ENCODE data around the gene MAPK12. TPM values are rescaled to one million over a fixed set of nuclear protein-coding genes. Genes with fewer than 3 reads are reported as not detected.

Gene MAPK12
- total RNA-seq, 1 donor from 2014 or later = 19.0 TPM

GRCh38 chr22:50304528-50305392 is 43.3 kb upstream of the MAPK12 start:
- Mint-ChIP-seq H3K4me1 (ENCODE audit: low read depth) (peaks cover 6% of the 10 kb centered on the region), H3K4me3 (peak overlapping the region; percentile 66), H3K36me3 (ENCODE audit: low read depth) (no peaks in the 10 kb centered on the region), H3K9me3 (no peaks in the 10 kb centered on the region), H3K27me3 (ENCODE audit: insufficient read depth) (peaks cover 8% of the 10 kb centered on the region), H3K27ac (peak overlapping the region; percentile 40)
- DNase-seq (ENCODE audit: low spot score) = no peak
- intact Hi-C loops (cut with micrococcal nuclease) = no loop called here

GRCh38 chr22:50303848-50304527 is 42.5 kb upstream of the MAPK12 start:
- no peaks in the 10 kb centered on the region for H3K36me3 Mint-ChIP-seq (ENCODE audit: low read depth)
- no peaks in the 10 kb centered on the region for H3K9me3 Mint-ChIP-seq
- H3K27me3 Mint-ChIP-seq (ENCODE audit: insufficient read depth) = peaks cover 5% of the 10 kb centered on the region
- peak overlapping the region; percentile 40 for H3K27ac Mint-ChIP-seq
- intact Hi-C loops (cut with micrococcal nuclease) = no loop called here
- H3K4me3 Mint-ChIP-seq = peak overlapping the region; percentile 66
- DNase-seq (ENCODE audit: low spot score) = no peak
- H3K4me1 Mint-ChIP-seq (ENCODE audit: low read depth) = peaks cover 6% of the 10 kb centered on the region

GRCh38 chr22:50303515-50303847 is 42.0 kb upstream of the MAPK12 start:
- H3K27me3 Mint-ChIP-seq (ENCODE audit: insufficient read depth) = peaks cover 5% of the 10 kb centered on the region
- no peak overlapping the region for H3K4me3 Mint-ChIP-seq
- H3K36me3 Mint-ChIP-seq (ENCODE audit: low read depth) = no peaks in the 10 kb centered on the region
- peaks cover 6% of the 10 kb centered on the region for H3K4me1 Mint-ChIP-seq (ENCODE audit: low read depth)
- no peaks in the 10 kb centered on the region for H3K9me3 Mint-ChIP-seq
- DNase-seq (ENCODE audit: low spot score) = no peak
- no peak overlapping the region for H3K27ac Mint-ChIP-seq
- intact Hi-C loops (cut with micrococcal nuclease) = no loop called here

GRCh38 chr22:50302564-50302963 is 41.1 kb upstream of the MAPK12 start:
- Mint-ChIP-seq H3K4me1 (ENCODE audit: low read depth) (peaks cover 6% of the 10 kb centered on the region), H3K4me3 (no peak overlapping the region)
- intact Hi-C loops (cut with micrococcal nuclease) = no loop called here

GRCh38 chr22:50302041-50302541 is 40.6 kb upstream of the MAPK12 start:
- no peak for DNase-seq (ENCODE audit: low spot score)
- Mint-ChIP-seq H3K27me3 (ENCODE audit: insufficient read depth) (peaks cover 9% of the 10 kb centered on the region), H3K4me3 (no peak overlapping the region), H3K9me3 (no peaks in the 10 kb centered on the region), H3K4me1 (ENCODE audit: low read depth) (peaks cover 6% of the 10 kb centered on the region), H3K36me3 (ENCODE audit: low read depth) (no peaks in the 10 kb centered on the region), H3K27ac (no peak overlapping the region)
- intact Hi-C loops (cut with micrococcal nuclease) = no loop called here

More at GRCh38 chr22:50302564-50302963, 41.1 kb upstream of the MAPK12 start:
- no peak for DNase-seq (ENCODE audit: low spot score)
- Mint-ChIP-seq H3K27me3 (ENCODE audit: insufficient read depth) (peaks cover 9% of the 10 kb centered on the region), H3K36me3 (ENCODE audit: low read depth) (no peaks in the 10 kb centered on the region), H3K9me3 (no peaks in the 10 kb centered on the region), H3K27ac (no peak overlapping the region)

- Mint-ChIP-seq H3K4me1 (ENCODE audit: low read depth) (peaks cover 6% of the 10 kb centered on the region), H3K36me3 (ENCODE audit: low read depth) (no peaks in the 10 kb centered on the region)
- intact Hi-C loops (cut with micrococcal nuclease) = no loop called here
These were observed 40.1 kb upstream of the MAPK12 start for GRCh38 chr22:50301581-50301991.

GRCh38 chr22:50300620-50301257 is 39.3 kb upstream of the MAPK12 start:
- H3K4me1 Mint-ChIP-seq (ENCODE audit: low read depth) = no peaks in the 10 kb centered on the region
- H3K9me3 Mint-ChIP-seq = no peaks in the 10 kb centered on the region
- H3K4me3 Mint-ChIP-seq = no peak overlapping the region
- H3K36me3 Mint-ChIP-seq (ENCODE audit: low read depth) = no peaks in the 10 kb centered on the region
- H3K27me3 Mint-ChIP-seq (ENCODE audit: insufficient read depth) = peaks cover 9% of the 10 kb centered on the region
- no peak overlapping the region for H3K27ac Mint-ChIP-seq
- no peak for DNase-seq (ENCODE audit: low spot score)
- intact Hi-C loops (cut with micrococcal nuclease) = no loop called here

More at GRCh38 chr22:50301581-50301991, 40.1 kb upstream of the MAPK12 start:
- H3K27ac Mint-ChIP-seq = no peak overlapping the region
- H3K27me3 Mint-ChIP-seq (ENCODE audit: insufficient read depth) = peaks cover 9% of the 10 kb centered on the region
- H3K4me3 Mint-ChIP-seq = no peak overlapping the region
- no peak for DNase-seq (ENCODE audit: low spot score)
- no peaks in the 10 kb centered on the region for H3K9me3 Mint-ChIP-seq

- Mint-ChIP-seq H3K4me1 (ENCODE audit: low read depth) (no peaks in the 10 kb centered on the region), H3K9me3 (no peaks in the 10 kb centered on the region), H3K36me3 (ENCODE audit: low read depth) (no peaks in the 10 kb centered on the region), H3K4me3 (no peak overlapping the region), H3K27me3 (ENCODE audit: insufficient read depth) (peaks cover 6% of the 10 kb centered on the region), H3K27ac (no peak overlapping the region)
- no peak for DNase-seq (ENCODE audit: low spot score)
- intact Hi-C loops (cut with micrococcal nuclease) = no loop called here
These were observed 38.5 kb upstream of the MAPK12 start for GRCh38 chr22:50299785-50300619.

- H3K9me3 Mint-ChIP-seq = no peaks in the 10 kb centered on the region
- H3K27ac Mint-ChIP-seq = no peak overlapping the region
- intact Hi-C loops (cut with micrococcal nuclease) = no loop called here
- H3K27me3 Mint-ChIP-seq (ENCODE audit: insufficient read depth) = peaks cover 8% of the 10 kb centered on the region
- no peak for DNase-seq (ENCODE audit: low spot score)
- H3K36me3 Mint-ChIP-seq (ENCODE audit: low read depth) = no peaks in the 10 kb centered on the region
- no peak overlapping the region for H3K4me3 Mint-ChIP-seq
- H3K4me1 Mint-ChIP-seq (ENCODE audit: low read depth) = no peaks in the 10 kb centered on the region
These were observed 37.7 kb upstream of the MAPK12 start for GRCh38 chr22:50298937-50299784.

- no peak overlapping the region for H3K4me3 Mint-ChIP-seq
These were observed 36.8 kb upstream of the MAPK12 start for GRCh38 chr22:50298266-50298637.

GRCh38 chr22:50297510-50298265 is 36.2 kb upstream of the MAPK12 start:
- Mint-ChIP-seq H3K27me3 (ENCODE audit: insufficient read depth) (peaks cover 11% of the 10 kb centered on the region), H3K4me3 (no peak overlapping the region), H3K9me3 (no peaks in the 10 kb centered on the region), H3K4me1 (ENCODE audit: low read depth) (peaks cover 3% of the 10 kb centered on the region), H3K36me3 (ENCODE audit: low read depth) (no peaks in the 10 kb centered on the region), H3K27ac (no peak overlapping the region)
- no peak for DNase-seq (ENCODE audit: low spot score)
- intact Hi-C loops (cut with micrococcal nuclease) = no loop called here

More at GRCh38 chr22:50298266-50298637, 36.8 kb upstream of the MAPK12 start:
- no peaks in the 10 kb centered on the region for H3K4me1 Mint-ChIP-seq (ENCODE audit: low read depth)
- H3K27ac Mint-ChIP-seq = no peak overlapping the region
- peaks cover 8% of the 10 kb centered on the region for H3K27me3 Mint-ChIP-seq (ENCODE audit: insufficient read depth)
- no peaks in the 10 kb centered on the region for H3K36me3 Mint-ChIP-seq (ENCODE audit: low read depth)
- no peaks in the 10 kb centered on the region for H3K9me3 Mint-ChIP-seq
- intact Hi-C loops (cut with micrococcal nuclease) = no loop called here
- no peak for DNase-seq (ENCODE audit: low spot score)

Data from activated T-helper 1 cell treated with anti-CD3 and anti-CD28 coated beads, Interleukin-12 subunit alpha, Interleukin-12 subunit beta, Interleukin-2, Interleukin-4 antibody, amounts not matched to agents 30 ng/mL and 10 ng/mL and 1 ng/mL, durations not matched to agents 14 hours and 24 hours and 36 hours (primary cell).